HG03460 (cell line): ENCODE data around the gene CARD19.
"Not testable (repeated sequence)": the region's sequence is repeated elsewhere in the genome, so short reads cannot be mapped to it uniquely, and the experiment has no call there.

Experiments used
- ATAC-seq: cut with Tn5 transposase; IDR thresholded peaks from one replicate; pipeline ENCODE4 v1.9.1; 2021; ENCODE audit not compliant: unreplicated experiment

CARD19 gene

DNA sequence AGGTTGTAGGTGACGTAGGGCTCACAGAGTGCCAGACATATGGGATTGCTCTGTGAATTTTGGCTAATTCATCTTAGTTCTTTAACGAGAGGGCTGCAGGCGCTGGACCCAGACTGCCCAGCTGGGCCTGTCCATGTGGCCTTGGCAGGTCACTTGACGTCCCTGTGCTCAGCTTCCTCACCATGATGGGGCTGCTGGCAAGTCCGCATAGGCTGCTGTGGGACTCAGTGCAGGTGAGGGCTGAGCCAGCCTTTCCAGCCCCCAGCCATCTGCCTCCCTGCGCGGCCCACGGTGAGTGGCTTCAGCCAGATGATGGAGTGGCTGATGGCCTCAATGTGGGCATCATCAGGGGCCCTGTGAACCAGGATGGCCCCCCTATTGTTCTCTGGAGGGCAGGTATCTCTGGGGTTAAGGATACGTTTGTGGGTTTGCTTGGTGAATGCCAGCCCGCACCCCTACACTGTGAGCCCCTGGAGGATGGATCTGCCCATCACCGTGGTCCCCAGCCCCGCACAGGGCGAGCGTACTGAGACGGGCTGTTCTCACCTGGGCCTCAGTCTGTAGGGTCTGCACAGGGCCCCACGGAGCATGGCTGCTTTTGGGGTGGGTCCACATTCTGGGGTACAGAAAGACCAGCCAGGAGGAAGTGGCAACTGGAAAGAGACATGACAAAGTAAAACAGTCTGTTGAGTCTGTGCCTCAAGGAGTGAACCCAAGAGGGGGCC, 3.7 kb downstream of the CARD19 start:
- ATAC-seq: no peak

DNA sequence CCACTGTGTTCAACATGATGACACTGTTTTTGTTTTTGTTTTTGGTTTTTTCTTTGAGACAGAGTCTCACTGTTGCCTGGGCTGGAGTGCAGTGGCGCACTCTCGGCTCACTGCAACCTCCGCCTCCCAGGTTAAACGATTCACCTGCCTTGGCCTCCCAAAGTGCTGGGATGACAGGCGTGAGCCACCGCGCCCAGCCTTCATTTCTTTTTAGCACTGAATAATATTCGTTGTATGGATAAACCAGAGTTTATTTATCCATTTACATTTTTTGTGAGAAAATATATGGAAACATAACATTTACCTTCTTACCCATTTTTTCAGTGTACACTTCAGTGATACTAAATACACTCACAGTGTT, 4.2 kb downstream of the CARD19 start:
- no peak for ATAC-seq

DNA sequence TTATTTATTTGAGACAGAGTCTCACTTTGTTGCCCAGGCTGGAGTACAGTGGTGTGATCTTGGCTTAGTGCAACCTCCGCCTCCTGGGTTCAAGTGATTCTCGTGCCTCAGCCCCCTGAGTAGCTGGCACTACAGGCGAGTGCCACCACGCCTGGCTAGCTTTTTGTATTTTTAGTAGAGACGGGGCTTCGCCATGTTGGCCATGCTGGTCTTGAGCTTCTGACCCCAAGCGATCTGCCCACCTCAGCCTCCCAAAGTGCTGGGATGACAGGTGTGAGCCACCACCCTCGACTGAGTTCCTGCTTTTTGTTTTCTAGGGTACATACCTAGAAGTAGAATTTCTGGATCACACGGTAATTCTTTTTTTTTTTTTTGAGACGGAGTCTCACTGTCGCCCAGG, 5.1 kb downstream of the CARD19 start:
- not testable (repeated sequence) for ATAC-seq

DNA sequence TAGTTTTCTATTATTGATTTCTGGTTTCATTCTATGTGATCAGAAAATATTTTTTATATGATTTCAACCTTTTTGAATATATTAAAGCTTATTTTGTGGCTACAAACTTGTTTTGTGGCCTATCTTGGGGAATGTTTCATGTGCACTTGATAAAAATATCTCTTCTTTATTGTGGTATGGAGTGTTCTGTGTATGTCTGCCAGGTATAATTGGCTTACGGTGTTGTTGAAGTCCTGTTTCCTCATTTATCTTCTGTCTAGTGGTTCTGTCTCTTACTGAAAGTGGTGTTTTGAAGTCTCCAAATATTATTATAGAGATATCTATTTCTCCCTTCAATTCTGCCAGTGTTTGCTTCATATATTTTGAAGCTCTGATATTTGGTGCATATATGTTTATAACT, 9.6 kb downstream of the CARD19 start:
- no peak for ATAC-seq

DNA sequence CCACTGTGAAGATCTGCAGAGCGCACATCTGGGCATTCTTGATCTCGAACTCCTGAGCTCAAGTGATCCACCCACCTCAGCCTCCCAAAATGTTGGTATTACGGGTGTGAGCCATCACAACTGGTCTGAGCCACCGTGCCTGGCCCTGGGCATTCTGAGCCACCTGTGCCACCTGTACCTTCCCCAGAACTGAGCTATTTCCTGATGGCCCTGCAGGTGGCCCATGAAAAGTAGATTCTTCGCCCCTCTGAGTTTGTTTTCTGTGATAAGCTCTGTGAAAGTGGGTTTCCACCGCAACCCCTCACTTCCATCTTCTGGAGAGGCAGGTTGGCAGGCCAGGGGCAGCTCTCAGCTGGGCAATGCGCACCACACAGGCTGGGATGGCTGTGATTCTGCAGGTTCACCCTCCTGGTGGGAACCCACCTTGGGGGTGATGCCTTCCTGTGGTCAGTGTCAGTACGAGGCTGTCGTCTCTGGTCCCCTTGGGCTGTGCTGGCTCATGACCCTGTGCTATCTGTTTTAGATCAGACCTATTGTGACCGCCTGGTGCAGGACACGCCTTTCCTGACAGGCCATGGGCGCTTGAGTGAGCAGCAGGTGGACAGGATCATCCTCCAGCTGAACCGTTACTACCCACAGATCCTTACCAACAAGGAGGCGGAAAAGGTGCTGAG, 11.3 kb downstream of the CARD19 start:
- no peak for ATAC-seq

DNA sequence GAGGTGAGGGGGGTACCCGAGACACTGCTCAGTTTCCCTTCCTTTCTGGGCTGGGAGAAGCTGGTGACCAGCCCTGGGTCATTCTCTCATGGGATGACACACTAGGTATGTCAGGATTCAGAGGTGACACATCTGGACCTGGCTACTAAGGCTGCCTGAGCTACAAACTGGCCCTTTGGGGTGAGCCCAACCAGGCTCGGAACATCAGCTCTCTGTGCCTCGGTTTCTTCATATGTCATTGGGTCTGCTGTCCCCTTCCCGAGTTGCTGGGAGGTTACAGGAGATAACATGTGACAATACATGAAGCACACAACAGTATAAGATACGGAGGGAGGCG, 11.8 kb downstream of the CARD19 start:
- no peak for ATAC-seq

DNA sequence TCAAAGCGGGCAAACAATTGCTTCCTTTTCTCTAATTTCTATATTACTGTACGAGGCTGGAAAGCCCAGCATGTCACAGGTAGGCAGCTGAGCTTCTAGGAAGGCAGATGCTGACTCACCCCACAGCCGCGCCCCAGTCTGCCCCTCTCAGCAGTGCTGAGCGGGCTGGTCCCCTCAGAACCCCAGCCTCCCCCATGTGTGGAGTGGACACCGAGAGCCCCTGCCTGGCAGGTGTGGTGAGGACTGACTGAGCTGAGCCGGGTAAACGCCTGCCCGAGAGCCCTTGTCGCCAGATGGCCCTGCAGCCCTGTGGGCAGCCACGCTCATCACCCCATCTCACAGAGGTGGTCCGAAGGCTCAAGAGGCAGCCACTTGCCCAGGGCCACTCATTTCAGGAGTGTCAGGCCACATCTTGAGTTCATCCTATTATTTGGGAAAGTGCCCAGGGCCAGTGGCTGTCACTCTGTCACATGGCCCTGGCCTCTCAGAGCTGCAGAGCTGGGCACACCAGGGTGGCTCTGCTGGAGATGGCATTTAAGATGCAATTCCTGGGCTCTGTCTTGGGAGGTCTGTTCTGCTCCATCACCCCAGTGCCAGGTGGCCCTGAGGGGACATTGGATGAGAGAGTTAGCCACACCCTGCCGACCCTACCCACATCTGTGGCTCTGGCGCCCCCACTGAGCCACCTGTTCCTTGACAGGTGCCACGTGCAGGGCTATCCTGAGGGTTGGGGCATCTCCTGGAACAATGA, 12.4 kb downstream of the CARD19 start:
- no peak for ATAC-seq

DNA sequence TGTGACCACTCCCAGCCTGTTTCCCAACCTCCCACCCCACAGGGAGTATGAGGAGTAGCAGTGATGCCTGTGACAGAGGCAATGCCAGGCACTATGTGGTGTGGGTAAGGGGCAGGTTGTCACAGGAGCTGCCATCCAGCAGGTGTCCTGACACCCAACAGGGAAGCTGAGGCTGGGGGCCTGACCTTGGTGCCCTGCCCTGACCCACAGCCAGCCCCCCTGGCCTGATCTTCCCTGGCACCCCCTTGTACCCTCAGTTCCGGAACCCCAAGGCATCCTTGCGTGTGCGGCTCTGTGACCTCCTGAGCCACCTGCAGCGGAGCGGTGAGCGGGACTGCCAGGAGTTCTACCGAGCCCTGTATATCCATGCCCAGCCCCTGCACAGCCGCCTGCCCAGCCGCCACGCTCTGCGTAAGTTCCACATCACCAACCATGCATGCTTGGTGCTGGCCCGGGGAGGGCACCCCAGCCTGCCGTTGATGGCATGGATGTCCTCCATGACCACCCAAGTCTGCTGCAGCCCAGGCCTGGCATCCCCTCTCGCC, 14.4 kb downstream of the CARD19 start:
- no peak for ATAC-seq

DNA sequence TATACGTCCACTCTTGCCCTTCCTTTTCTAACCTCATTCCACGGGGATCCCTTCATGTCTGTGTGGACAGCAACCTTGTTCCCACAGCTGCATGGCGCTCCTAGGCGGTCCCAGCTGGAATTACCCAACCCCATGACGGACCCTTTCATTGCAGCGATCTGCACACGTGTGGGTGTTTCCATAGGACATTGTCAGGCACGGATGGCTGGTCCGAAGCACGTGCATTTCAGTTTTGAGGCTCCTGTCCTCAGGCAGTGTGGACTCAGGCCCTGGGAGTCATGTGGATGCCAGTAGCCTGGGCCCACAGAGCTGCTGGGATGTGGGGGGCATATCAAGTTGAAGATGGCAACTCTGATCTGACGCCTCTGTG, 15.0 kb downstream of the CARD19 start:
- no peak for ATAC-seq

DNA sequence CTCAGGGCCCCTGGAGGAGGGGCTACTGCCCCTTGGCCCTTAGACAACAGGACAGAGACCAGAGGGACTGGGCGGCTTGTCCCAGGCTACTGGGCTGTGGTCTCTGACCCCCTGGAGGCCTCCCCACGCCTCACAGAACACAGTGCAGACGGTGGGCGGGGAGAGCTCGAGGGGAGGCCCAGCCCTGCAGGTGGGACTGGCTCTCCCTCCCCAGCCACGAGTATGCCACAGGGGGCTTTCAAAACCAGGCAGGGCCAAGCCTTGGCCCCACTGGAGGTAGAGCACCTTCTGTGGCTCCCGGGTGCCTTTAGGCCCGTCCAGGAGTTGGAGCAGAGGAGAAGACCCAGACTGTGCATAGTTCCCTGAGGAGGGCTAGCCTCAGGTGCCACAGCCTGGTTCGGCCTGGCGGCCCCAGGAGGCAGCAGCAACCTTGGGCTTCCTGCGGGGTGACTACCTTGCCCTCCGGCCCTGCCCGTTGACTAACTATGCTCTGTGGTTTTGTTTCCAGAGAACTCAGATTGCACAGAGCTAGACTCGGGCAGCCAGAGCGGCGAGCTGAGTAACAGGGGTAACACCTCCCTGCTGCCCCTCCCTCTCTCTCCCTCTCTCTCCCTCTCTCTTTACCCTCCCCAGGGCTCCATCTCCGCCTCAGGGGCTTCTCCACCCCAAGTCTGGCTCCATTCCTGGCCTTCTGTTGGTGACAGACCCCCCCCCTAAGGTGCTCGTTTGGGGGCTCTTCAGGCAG, 15.5 kb downstream of the CARD19 start:
- ATAC-seq: no peak

DNA sequence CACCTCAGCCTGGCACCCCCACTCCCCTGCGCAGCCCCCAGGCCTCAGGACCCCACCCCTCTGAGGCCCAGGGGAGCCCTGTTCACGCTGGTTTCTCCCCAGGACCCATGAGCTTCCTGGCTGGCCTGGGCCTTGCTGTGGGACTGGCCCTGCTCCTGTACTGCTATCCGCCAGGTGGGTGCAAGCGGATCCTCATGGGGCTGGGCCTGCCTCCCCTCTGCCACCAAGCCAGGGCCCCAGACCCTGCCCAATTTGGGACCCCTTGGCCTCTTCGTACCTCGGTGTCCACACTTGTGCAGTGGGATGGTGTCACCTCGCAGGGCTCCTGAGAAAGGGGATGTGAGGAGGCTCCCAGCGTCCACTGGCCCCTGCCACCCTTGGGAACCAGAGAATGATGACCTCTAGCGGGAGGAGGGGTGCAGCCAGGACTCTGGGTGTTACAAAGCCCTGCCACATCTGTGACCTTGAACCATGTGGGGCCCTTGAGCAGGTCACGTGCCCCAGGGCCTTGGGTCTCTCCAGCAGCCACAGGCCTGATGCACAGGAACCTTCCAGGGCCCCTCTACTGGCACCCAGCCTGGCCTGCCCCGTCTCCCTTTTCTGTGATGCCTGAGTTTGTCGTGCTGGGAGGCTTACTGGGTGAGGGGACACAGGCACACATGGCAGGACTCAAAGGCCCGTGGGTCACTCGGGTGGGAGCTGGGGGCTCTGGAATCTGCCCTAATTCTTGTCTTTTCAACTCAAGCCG, 16.3 kb downstream of the CARD19 start:
- no peak for ATAC-seq

DNA sequence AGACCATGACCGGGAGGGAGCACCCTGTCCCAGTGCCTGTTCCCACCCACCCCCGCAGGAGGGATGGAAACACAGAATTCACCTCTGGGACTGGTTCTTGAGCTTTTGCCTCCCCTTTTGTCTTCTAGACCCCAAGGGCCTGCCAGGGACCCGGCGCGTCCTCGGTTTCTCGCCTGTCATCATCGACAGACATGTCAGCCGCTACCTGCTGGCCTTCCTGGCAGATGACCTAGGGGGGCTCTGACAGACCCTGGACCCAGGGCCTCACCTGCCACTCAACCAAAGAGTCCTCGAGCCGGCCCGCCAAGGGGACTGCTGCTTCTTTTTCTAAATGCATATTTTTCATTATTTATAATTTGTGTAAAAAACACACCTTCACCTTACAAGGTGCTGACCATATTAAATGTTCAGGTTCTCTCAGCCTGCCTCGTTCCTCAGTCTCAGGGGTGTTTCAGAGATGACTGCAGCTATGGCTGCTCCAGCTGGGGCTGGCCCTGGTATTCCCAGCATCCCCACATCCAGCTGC, 16.9 kb downstream of the CARD19 start:
- no peak for ATAC-seq

DNA sequence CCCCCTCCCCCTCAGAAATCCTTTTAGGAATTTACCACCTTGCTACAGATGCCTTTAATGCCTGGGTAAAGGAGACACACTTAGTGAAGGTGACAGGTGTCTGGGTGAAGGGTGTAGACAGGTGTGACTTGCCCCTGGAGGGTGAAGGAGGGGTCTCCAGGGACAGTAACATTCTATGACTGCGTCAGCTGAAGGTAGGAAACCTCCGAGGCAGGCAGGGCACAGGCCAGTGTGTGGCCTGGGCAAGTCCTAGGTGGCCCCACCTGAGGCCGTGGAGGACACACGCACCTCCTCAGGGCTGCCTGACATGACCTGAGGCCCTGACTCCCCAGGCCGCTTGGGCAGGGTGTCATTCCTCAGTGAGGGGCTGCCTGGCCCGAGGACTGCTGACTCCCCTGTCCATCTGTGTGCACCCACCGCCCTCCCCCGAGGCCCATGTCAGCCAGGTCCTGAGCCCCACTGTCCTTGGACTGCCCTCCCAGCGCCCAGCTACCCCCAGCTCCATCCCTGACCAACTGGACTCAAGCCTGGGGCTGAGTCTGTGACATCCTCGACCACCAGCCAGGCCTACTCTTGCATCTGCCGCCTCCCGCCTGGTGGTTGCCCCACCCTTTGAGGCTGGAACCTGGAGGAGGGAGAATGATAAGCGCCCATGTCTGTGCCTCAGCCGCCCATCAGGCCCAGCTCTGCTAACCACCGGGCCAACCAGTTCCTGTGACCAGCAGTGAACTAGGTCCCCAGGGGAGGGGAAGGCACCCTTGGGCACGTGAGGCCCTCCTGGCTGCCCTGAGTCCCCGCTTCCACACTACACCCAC, 18.4 kb downstream of the CARD19 start:
- no peak for ATAC-seq

DNA sequence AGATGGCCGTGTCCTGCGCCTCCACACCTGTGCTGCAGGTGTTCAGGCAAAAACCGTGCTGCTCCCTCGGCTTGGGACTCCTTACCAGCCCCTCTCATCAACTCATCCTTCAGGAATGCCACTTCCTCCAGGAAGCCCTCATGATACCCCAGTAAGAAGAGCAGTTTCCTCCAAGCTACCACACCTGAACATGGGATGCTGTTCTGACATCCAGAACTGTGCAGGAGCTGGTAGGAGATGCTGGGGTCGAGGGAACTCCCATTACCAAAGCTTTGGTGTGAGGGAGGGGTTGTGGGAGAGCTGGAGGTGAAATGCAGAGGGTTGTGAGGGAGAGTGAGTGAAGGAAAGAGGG, 18.9 kb downstream of the CARD19 start:
- no peak for ATAC-seq

DNA sequence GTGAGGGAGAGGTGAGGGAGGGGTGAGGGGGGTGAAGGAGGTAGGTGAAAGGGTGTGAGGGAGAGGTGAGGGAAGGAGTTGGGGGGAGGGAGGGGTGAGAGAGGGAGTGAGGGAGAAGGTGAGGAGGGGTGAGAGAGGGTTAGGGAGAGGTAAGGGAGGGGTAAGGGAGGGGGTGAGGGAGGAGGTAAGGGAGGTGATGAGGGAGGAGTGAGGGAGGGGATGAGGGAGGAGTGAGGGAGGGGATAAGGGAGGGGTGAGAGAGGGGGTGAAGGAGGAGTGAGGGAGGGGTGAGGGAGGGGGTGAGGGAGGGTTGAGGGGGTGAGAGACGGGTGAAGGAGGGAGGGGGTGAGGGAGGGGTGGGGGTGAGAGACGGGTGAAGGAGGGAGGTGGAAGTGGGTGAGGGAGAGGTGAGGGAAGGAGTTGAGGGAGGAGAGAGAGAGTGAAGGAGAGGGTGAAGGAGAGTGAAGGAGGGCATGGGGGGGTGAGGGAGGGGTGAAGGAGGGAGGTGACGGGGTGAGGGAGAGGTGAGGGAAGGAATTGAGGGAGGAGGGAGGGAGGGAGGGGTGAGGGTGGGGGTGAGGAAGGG, 19.6 kb downstream of the CARD19 start:
- no peak for ATAC-seq

DNA sequence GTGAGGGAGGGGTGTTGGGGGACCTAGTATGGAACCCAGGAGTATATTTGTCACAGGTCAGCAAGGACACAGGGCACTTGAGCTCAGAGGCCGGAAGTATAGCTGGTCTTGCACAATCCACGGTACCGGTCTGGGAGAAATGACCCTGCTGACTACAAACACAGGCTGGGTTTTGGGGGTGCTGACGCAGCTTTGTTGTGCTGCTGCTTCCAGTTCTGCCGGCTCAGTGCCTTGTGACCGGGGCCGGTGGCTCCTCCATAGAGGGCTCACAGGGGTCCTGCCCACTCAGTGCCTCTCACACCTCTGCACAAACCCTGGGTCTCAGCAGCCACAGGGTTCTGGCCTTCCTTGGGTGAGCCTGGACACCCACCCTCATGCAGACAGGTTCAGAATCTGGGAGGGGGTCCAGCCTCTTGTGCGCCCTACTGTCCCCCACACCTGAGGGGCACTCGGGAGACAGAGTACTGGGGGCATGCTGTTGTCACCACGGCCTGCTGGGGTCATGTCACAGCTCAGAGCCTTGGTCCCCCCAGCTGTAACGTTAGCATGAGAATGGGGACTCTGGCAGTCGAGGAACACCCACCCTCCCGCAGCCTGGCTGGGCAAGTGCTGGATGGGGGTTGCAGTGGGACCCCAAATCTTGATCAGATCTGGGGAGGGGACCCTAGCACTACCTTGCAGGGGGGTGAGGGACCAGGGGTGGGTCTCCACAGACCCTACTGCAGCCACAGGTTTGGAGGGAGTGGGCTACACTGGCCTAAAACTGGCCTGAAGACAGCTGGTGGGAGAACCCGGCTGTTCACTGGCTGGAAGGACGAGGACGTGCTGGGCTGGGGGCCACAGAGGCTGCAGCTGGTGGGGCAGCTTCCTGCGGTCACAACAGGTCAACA, 20.3 kb downstream of the CARD19 start:
- no peak for ATAC-seq

DNA sequence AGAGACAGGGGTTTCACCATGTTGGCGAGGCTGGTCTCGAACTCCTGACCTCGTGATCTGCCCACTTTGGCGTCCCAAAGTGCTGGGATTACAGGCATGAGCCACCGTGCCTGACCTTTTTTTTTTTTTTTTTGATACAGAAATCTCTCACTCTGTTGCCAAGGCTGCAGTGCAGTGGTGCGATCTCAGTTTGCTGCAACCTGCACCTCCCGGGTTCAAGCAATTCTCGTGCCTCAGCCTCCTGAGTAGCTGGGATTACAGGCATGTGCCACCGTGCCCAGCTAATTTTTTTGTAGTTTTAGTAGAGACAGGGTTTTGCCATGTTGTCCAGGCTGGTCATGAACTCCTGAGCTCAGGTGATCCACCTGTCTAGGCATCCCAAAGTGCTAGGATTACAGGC, 21.5 kb downstream of the CARD19 start:
- ATAC-seq: not testable (repeated sequence)
